GM10248 (cell line): ENCODE data around the gene SLX4IP.
A peak's percentile ranks its signal among the peaks of the same experiment; 100 is the strongest.

Experiments
- CTCF ChIA-PET: fragments of 300-600 bp; sonication (Branson Sonifier 250); formaldehyde crosslinking; extraction: SDS; loops from one replicate; lab custom pipeline; 2021; ENCODE audit warnings: antibody characterized with exemption; lab: Yijun Ruan, JAX
- POLR2A ChIA-PET: fragments of 350-650 bp; sonication (Branson Sonifier 250); formaldehyde crosslinking; extraction: SDS; loops from one replicate; lab custom pipeline; 2020; ENCODE audit warnings: antibody characterized with exemption; lab: Yijun Ruan, JAX
- DNase-seq: peaks from one replicate; pipeline ENCODE4 v3.0.0; 2012; ENCODE audit errors: extremely low spot score
- CTCF ChIP-seq: IDR thresholded peaks from 2 replicates; pipeline ENCODE4 v1.5.1; 2012; ENCODE audit warnings: mild to moderate bottlenecking, low read depth; ENCODE audit errors: extremely low read depth, missing control alignments, control extremely low read depth

Gene SLX4IP

GRCh38 chr20:10508060-10508459, 73.0 kb downstream of the SLX4IP start:
- DNase-seq, result no peak
- TF ChIP-seq CTCF, result no peak
- ChIA-PET CTCF (interaction anchor here (1.3 kb wide), 1 partner anchor 8 kb away, joined by 4 read pairs; no protein-coding TSS in a partner anchor), POLR2A (no interaction called here)

GRCh38 chr20:10508468-10509251, 73.6 kb downstream of the SLX4IP start:
- no peak for TF ChIP-seq CTCF
- POLR2A ChIA-PET, result no interaction called here
- CTCF ChIA-PET, result interaction anchor here (1.3 to 1.7 kb wide), 2 partner anchors 9 to 34 kb away, joined by 4 to 5 read pairs; no protein-coding TSS in a partner anchor
- DNase-seq, result no peak

- CTCF ChIA-PET, result interaction anchor here (1.3 to 1.7 kb wide), 2 partner anchors 9 to 35 kb away, joined by 4 to 5 read pairs; no protein-coding TSS in a partner anchor
- DNase-seq, result no peak
- no peak for TF ChIP-seq CTCF
- POLR2A ChIA-PET, result no interaction called here
These were observed 74.3 kb downstream of the SLX4IP start for GRCh38 chr20:10509376-10509775.

GRCh38 chr20:10510216-10510615, 75.1 kb downstream of the SLX4IP start:
- TF ChIP-seq CTCF, result no peak
- no peak for DNase-seq
- ChIA-PET CTCF (interaction anchor here (1.7 kb wide), 2 partner anchors 10 to 36 kb away, joined by 4 to 5 read pairs; no protein-coding TSS in a partner anchor), POLR2A (no interaction called here)

- no peak for DNase-seq
- POLR2A ChIA-PET, result interaction anchor here (0.8 kb wide), 1 partner anchor 36 kb away, joined by 4 read pairs; no protein-coding TSS in a partner anchor
- CTCF ChIA-PET, result interaction anchor here (0.8 to 1.7 kb wide), 5 partner anchors 9 to 779 kb away, joined by 3 to 4 read pairs (median 3); no protein-coding TSS in a partner anchor
- TF ChIP-seq CTCF, result no peak
These were observed 76.0 kb downstream of the SLX4IP start for GRCh38 chr20:10511170-10511508.

- TF ChIP-seq CTCF, result no peak
- peak; percentile 78 for DNase-seq
- CTCF ChIA-PET, result interaction anchor here (0.8 to 1.7 kb wide), 6 partner anchors 8 to 779 kb away, joined by 3 to 4 read pairs (median 3); no protein-coding TSS in a partner anchor
- POLR2A ChIA-PET, result interaction anchor here (0.8 kb wide), 1 partner anchor 36 kb away, joined by 4 read pairs; no protein-coding TSS in a partner anchor
These were observed 76.6 kb downstream of the SLX4IP start for GRCh38 chr20:10511509-10512251.
